Measurements from ENCODE around the gene HSFX3. TPM values are rescaled to one million over a fixed set of nuclear protein-coding genes. Genes with fewer than 3 reads are reported as not detected.

Gene HSFX3
- total and polyA plus RNA-seq, 2 of the 13 experiments (the other 11 are each of a cell fraction or from before 2014, with no cell fraction given): not detected

DNA sequence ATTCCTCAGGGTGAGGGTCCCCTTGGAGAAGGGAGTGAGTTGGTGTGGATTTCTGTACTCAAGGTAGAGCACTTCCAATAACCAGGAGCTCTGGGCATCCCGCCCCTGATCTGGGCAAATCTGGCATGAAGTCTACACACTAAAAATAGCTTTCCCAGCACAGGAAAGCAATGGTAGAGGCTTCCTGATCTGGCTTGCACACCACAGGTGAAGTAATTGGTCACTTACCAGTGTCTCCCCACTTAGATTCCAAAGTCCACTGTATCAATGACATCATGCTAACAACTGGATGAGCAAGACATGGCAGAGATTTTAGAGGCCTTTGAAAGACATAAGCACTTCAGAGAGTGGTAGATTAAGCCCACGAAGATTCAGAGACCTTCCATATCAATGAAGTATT lies 26.8 kb downstream of the HSFX3 start:
- Histone ChIP-seq H2AFZ (ENCODE audit: low read length) (no peak overlapping the region), H3K4me2 (ENCODE audit: low read depth, low read length) (no peak overlapping the region), H3K9ac (ENCODE audit: insufficient read depth, low read depth, low read length) (no peak overlapping the region), H3K79me2 (ENCODE audit: insufficient read depth, low read length) (no peaks in the 10 kb centered on the region), H3K4me3 (replicated peaks in 1 of 3; ENCODE audit: insufficient read depth in 1 of 3, low read depth in 2 of 3, low read length in 3 of 3) (no peak overlapping the region), H3K4me1 (ENCODE audit: insufficient read depth, low read length) (peaks cover 9% of the 10 kb centered on the region), H3K36me3 (replicated peaks in 1 of 2; ENCODE audit: control insufficient read depth in 1 of 2, insufficient read depth in 2 of 2, low read length in 2 of 2) (no peaks in the 10 kb centered on the region), H3K27ac (ENCODE audit: extremely low read length, insufficient read depth, low read length) (no peak overlapping the region), H3K27me3 (ENCODE audit: control insufficient read depth in 1 of 2, insufficient read depth in 2 of 2, low read length in 2 of 2) (no peaks in the 10 kb centered on the region), H4K20me1 (ENCODE audit: insufficient read depth, low read length) (no peaks in the 10 kb centered on the region), H3K9me3 (ENCODE audit: low read length) (no peaks in the 10 kb centered on the region)
- TF ChIP-seq SNAPC2 (CRISPR knock-in tag; IDR thresholded peaks at IDR 0.05) (no peak), ZNF737 (CRISPR knock-in tag; IDR thresholded peaks at IDR 0.05; ENCODE audit: borderline replicate concordance) (no peak), GATA4 (IDR thresholded peaks at IDR 0.05; ENCODE audit: borderline replicate concordance, low read depth) (no peak), KLF13 (CRISPR knock-in tag; IDR thresholded peaks at IDR 0.05) (no peak), ZMYM2 (CRISPR knock-in tag; IDR thresholded peaks at IDR 0.05) (no peak), JDP2 (CRISPR knock-in tag; IDR thresholded peaks at IDR 0.05; ENCODE audit: borderline replicate concordance) (no peak), PPARG (CRISPR knock-in tag; conservative IDR thresholded peaks at IDR 0.05) (no peak), ZNF260 (CRISPR knock-in tag; IDR thresholded peaks at IDR 0.05; ENCODE audit: borderline replicate concordance, low read depth) (no peak), ZNF543 (CRISPR knock-in tag; IDR thresholded peaks at IDR 0.05) (no peak), KLF11 (CRISPR knock-in tag; IDR thresholded peaks at IDR 0.05) (no peak), ZNF230 (CRISPR knock-in tag; IDR thresholded peaks at IDR 0.05) (no peak), ZFY (CRISPR knock-in tag; IDR thresholded peaks at IDR 0.05) (no peak)
- TF ChIP-seq, protein P1, sequence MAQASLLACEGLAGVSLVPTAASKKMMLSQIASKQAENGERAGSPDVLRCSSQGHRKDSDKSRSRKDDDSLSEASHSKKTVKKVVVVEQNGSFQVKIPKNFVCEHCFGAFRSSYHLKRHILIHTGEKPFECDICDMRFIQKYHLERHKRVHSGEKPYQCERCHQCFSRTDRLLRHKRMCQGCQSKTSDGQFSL (CRISPR knock-in tag; IDR thresholded peaks at IDR 0.05): no peak
- TF ChIP-seq, protein P2, sequence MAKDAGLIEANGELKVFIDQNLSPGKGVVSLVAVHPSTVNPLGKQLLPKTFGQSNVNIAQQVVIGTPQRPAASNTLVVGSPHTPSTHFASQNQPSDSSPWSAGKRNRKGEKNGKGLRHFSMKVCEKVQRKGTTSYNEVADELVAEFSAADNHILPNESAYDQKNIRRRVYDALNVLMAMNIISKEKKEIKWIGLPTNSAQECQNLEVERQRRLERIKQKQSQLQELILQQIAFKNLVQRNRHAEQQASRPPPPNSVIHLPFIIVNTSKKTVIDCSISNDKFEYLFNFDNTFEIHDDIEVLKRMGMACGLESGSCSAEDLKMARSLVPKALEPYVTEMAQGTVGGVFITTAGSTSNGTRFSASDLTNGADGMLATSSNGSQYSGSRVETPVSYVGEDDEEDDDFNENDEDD (CRISPR knock-in tag; IDR thresholded peaks at IDR 0.05; ENCODE audit: borderline replicate concordance): no peak
- no TSS peak for BruUV-seq (replicated peaks)
- FAIRE-seq (no peak), DNase-seq (ENCODE audit: low spot score) (peak; percentile 39), ATAC-seq (peak; percentile 17; the same call in 1 of the 3 replicates)
- 0% methylated on average over 1 of the region's 2 CpGs for WGBS (ENCODE audit: low lambda C conversion rate)
- in situ Hi-C loops (cut with HindIII; ENCODE audit: extremely low pct_ligation_motif_present, low pct_unique_long_range_greater_than_20kb) (no loop called here), intact Hi-C loops (cut with micrococcal nuclease; ENCODE audit: unreplicated experiment) (no loop called here)
- POLR2A ChIA-PET: no interaction called here
- CTCF ChIA-PET (ENCODE audit: low intra/inter-chr PET ratio, low total read pairs): no interaction called here
